ENCODE measurements around the gene ZNF692.

Gene ZNF692

GRCh38 chr1:248824301-248824700, 34.6 kb downstream of the ZNF692 start:
- Histone ChIP-seq H3K4me1 (ENCODE audit: control insufficient read depth, insufficient read depth, low read length) (peaks cover 3% of the 10 kb centered on the region; the same call in 1 of the 2 replicates), H3K27ac (ENCODE audit: low read depth, low read length) (no peak overlapping the region), H3K27me3 (ENCODE audit: control insufficient read depth, insufficient read depth, low read length) (no peaks in the 10 kb centered on the region), H3K9me3 (ENCODE audit: control insufficient read depth, insufficient read depth, low read length) (no peaks in the 10 kb centered on the region), H3K36me3 (ENCODE audit: control insufficient read depth, insufficient read depth, low read length) (peaks cover 45% of the 10 kb centered on the region), H3K4me3 (ENCODE audit: low read depth, low read length) (no peak overlapping the region), H3K9ac (ENCODE audit: low read depth, low read length) (no peak overlapping the region)

- Histone ChIP-seq H3K27ac (ENCODE audit: low read depth, low read length) (no peak overlapping the region), H3K9ac (ENCODE audit: low read depth, low read length) (no peak overlapping the region), H3K4me1 (ENCODE audit: control insufficient read depth, insufficient read depth, low read length) (peaks cover 11% of the 10 kb centered on the region; the same call in 1 of the 2 replicates), H3K9me3 (ENCODE audit: control insufficient read depth, insufficient read depth, low read length) (no peaks in the 10 kb centered on the region), H3K27me3 (ENCODE audit: control insufficient read depth, insufficient read depth, low read length) (no peaks in the 10 kb centered on the region), H3K4me3 (ENCODE audit: low read depth, low read length) (no peak overlapping the region), H3K36me3 (ENCODE audit: control insufficient read depth, insufficient read depth, low read length) (peaks cover 50% of the 10 kb centered on the region)
Observed at GRCh38 chr1:248823517-248824001, 35.3 kb downstream of the ZNF692 start.

DNA sequence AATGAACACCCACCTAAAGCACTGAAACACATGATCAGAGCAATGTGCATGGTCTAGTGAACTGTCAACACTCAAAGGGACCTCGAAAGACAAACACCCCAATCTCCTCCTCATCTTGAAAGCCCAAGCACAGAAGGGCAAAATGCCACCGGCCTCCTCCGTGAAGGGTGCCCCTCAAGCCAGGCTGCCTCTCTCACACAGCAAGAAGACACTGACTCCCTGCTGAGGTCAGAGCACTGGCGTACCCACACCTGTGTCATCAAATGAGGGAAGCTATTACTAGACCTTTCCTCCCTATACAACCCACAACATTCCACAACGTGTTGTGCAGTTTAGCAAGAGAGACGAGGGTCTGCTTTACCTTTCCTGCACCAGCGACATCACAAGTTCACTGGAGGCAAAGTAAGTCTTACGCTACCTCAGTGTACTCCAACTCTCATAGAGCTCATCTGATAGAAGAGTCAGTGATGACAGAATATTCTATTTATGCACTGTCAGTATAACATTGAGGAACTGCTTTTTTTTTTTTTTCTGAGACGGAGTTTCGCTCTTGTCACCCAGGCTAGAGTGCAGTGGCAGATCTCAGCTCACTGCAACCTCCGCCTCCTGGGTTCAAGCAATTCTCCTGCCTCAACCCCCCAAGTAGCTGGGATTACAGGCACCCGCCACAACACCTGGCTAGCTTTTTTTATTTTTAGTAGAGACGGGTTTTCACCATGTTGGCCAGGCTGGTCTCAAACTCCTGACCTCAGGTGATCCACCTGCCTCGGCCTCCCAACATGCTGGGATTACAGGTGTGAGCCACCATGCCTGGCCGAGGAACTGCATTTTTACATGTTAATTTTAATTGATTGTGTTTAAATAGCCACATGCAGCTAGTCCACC, 36.5 kb downstream of the ZNF692 start:
- H3K9ac ChIP-seq (ENCODE audit: low read depth, low read length): no peak overlapping the region
- no peaks in the 10 kb centered on the region for H3K27me3 ChIP-seq (ENCODE audit: control insufficient read depth, insufficient read depth, low read length)
- no peak overlapping the region for H3K27ac ChIP-seq (ENCODE audit: low read depth, low read length)
- H3K4me1 ChIP-seq (ENCODE audit: control insufficient read depth, insufficient read depth, low read length): peaks cover 11% of the 10 kb centered on the region; the same call in 1 of the 2 replicates
- H3K4me3 ChIP-seq (ENCODE audit: low read depth, low read length): no peak overlapping the region
- H3K36me3 ChIP-seq (ENCODE audit: control insufficient read depth, insufficient read depth, low read length): peaks cover 51% of the 10 kb centered on the region
- no peaks in the 10 kb centered on the region for H3K9me3 ChIP-seq (ENCODE audit: control insufficient read depth, insufficient read depth, low read length)

DNA sequence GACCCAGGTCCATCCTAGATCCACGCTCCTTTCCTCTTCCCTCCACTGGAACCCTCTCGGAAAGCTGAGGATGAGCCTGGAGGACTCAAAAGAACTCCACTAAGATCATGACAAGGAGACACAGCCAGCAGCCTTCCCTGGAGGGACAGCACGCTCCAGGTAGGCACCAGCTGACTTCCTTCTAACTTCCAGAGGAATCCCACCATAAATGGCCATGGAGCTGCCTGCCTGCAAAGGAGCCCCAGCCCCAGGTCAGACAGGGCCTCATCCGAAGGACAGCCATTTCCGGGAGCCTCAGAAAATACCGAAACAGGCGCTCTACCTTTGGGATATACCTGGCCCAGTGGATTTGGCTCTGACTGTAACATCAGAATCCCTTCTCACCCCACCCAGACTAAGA, 37.2 kb downstream of the ZNF692 start:
- Histone ChIP-seq H3K27me3 (ENCODE audit: control insufficient read depth, insufficient read depth, low read length) (no peaks in the 10 kb centered on the region), H3K9ac (ENCODE audit: low read depth, low read length) (no peak overlapping the region), H3K9me3 (ENCODE audit: control insufficient read depth, insufficient read depth, low read length) (no peaks in the 10 kb centered on the region), H3K27ac (ENCODE audit: low read depth, low read length) (no peak overlapping the region), H3K36me3 (ENCODE audit: control insufficient read depth, insufficient read depth, low read length) (peaks cover 58% of the 10 kb centered on the region), H3K4me1 (ENCODE audit: control insufficient read depth, insufficient read depth, low read length) (peaks cover 8% of the 10 kb centered on the region; the same call in 1 of the 2 replicates), H3K4me3 (ENCODE audit: low read depth, low read length) (no peak overlapping the region)

GRCh38 chr1:248821101-248821500, 37.8 kb downstream of the ZNF692 start:
- Histone ChIP-seq H3K27me3 (ENCODE audit: control insufficient read depth, insufficient read depth, low read length) (no peaks in the 10 kb centered on the region), H3K4me1 (ENCODE audit: control insufficient read depth, insufficient read depth, low read length) (peaks cover 8% of the 10 kb centered on the region; the same call in 1 of the 2 replicates), H3K9ac (ENCODE audit: low read depth, low read length) (no peak overlapping the region), H3K27ac (ENCODE audit: low read depth, low read length) (no peak overlapping the region), H3K9me3 (ENCODE audit: control insufficient read depth, insufficient read depth, low read length) (no peaks in the 10 kb centered on the region), H3K4me3 (ENCODE audit: low read depth, low read length) (no peak overlapping the region), H3K36me3 (ENCODE audit: control insufficient read depth, insufficient read depth, low read length) (peaks cover 64% of the 10 kb centered on the region)

DNA sequence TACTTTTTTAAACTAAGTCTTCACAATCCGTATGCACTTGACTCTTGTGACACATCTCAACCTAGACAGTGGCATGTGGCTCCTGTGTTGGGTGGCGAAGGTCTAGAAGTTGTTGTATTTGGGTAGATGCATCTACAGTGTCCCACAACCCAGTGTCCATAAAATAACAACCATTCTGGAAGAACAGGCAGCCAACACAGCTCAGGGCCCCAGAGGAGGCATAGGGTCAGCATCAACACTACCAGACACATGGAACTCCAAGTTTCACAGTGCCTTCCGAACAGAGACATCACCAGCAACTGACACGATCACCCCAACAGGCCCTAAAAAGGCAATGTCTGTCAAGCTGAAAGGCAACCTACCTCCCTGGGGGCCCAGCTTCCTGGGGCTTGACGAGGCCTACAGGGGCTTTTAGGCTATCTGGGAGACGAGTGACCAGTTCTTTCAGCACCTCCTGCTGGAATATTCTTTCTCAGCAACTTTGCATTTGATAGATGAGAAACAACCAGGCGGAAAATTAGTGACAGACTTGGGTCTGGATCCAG, 38.8 kb downstream of the ZNF692 start:
- no peak overlapping the region for H3K27ac ChIP-seq (ENCODE audit: low read depth, low read length)
- H3K9ac ChIP-seq (ENCODE audit: low read depth, low read length): no peak overlapping the region
- H3K27me3 ChIP-seq (ENCODE audit: control insufficient read depth, insufficient read depth, low read length): no peaks in the 10 kb centered on the region
- H3K9me3 ChIP-seq (ENCODE audit: control insufficient read depth, insufficient read depth, low read length): no peaks in the 10 kb centered on the region
- peaks cover 8% of the 10 kb centered on the region for H3K4me1 ChIP-seq (ENCODE audit: control insufficient read depth, insufficient read depth, low read length)
- no peak overlapping the region for H3K4me3 ChIP-seq (ENCODE audit: low read depth, low read length)
- H3K36me3 ChIP-seq (ENCODE audit: control insufficient read depth, insufficient read depth, low read length): peaks cover 70% of the 10 kb centered on the region

GRCh38 chr1:248818505-248819374, 40.1 kb downstream of the ZNF692 start:
- peaks cover 8% of the 10 kb centered on the region; the same call in 1 of the 2 replicates for H3K4me1 ChIP-seq (ENCODE audit: control insufficient read depth, insufficient read depth, low read length)
- no peak overlapping the region for H3K4me3 ChIP-seq (ENCODE audit: low read depth, low read length)
- H3K36me3 ChIP-seq (ENCODE audit: control insufficient read depth, insufficient read depth, low read length): peaks cover 74% of the 10 kb centered on the region
- no peaks in the 10 kb centered on the region for H3K9me3 ChIP-seq (ENCODE audit: control insufficient read depth, insufficient read depth, low read length)
- no peak overlapping the region for H3K9ac ChIP-seq (ENCODE audit: low read depth, low read length)
- no peaks in the 10 kb centered on the region for H3K27me3 ChIP-seq (ENCODE audit: control insufficient read depth, insufficient read depth, low read length)
- H3K27ac ChIP-seq (ENCODE audit: low read depth, low read length): no peak overlapping the region

- Histone ChIP-seq H3K36me3 (ENCODE audit: control insufficient read depth, insufficient read depth, low read length) (peaks cover 76% of the 10 kb centered on the region), H3K9me3 (ENCODE audit: control insufficient read depth, insufficient read depth, low read length) (no peaks in the 10 kb centered on the region), H3K4me1 (ENCODE audit: control insufficient read depth, insufficient read depth, low read length) (peaks cover 8% of the 10 kb centered on the region; the same call in 1 of the 2 replicates)
Observed at GRCh38 chr1:248817065-248817464, 41.8 kb downstream of the ZNF692 start.

GRCh38 chr1:248816042-248816851, 42.6 kb downstream of the ZNF692 start:
- Histone ChIP-seq H3K27ac (ENCODE audit: low read depth, low read length) (no peak overlapping the region), H3K9me3 (ENCODE audit: control insufficient read depth, insufficient read depth, low read length) (no peaks in the 10 kb centered on the region), H3K27me3 (ENCODE audit: control insufficient read depth, insufficient read depth, low read length) (no peaks in the 10 kb centered on the region), H3K9ac (ENCODE audit: low read depth, low read length) (no peak overlapping the region), H3K36me3 (ENCODE audit: control insufficient read depth, insufficient read depth, low read length) (peaks cover 74% of the 10 kb centered on the region), H3K4me3 (ENCODE audit: low read depth, low read length) (no peak overlapping the region), H3K4me1 (ENCODE audit: control insufficient read depth, insufficient read depth, low read length) (peaks cover 8% of the 10 kb centered on the region; the same call in 1 of the 2 replicates)

More at GRCh38 chr1:248817065-248817464, 41.8 kb downstream of the ZNF692 start:
- Histone ChIP-seq H3K4me3 (ENCODE audit: low read depth, low read length) (no peak overlapping the region), H3K9ac (ENCODE audit: low read depth, low read length) (no peak overlapping the region), H3K27ac (ENCODE audit: low read depth, low read length) (no peak overlapping the region), H3K27me3 (ENCODE audit: control insufficient read depth, insufficient read depth, low read length) (no peaks in the 10 kb centered on the region)
